SW480 (cell line): ENCODE data around the gene TYRO3.

Experiments used
- DNase-seq: peaks from one replicate; pipeline ENCODE4 v3.0.0-alpha.2; 2016; ENCODE audit warnings: low spot score

The TYRO3 gene

DNA sequence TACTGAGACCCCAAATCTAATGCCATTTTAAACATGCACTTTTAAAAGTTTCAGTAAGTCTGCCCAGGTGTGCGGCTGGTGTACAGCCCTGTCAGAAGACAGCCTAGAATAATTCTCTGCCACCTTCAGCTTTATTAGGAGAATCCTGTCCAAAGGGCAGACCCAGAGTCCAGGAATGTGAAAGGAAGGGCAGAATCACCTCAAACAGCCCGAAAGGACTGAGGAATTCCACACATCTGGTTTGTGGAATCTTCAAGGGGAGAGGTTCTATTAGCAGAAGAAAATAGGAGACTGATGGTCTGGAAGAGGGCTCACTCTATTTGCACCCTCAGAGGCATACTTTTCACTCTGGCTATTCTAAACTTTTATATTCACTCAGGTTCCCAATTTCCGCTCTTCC, 46.6 kb downstream of the TYRO3 start:
- no peak for DNase-seq

DNA sequence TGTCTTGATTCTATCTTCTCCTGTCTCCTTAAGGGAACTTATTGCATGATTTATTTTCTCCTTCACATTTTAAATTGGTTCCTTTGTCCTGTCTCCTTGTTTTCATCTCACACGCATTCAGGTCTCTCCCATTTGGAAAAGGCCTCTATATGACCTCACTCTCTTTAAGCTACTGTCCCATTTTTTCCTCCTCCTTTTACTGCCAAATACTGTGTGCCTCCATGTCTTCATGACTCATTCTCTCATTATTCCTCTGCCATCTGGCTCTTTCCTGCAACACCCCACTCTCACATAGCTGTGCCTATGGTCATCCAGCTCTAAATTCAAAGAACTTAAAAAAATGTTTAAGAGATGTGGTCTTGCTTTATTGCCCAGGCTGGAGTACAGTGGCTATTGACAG, 48.0 kb downstream of the TYRO3 start:
- peak; percentile 39 for DNase-seq

DNA sequence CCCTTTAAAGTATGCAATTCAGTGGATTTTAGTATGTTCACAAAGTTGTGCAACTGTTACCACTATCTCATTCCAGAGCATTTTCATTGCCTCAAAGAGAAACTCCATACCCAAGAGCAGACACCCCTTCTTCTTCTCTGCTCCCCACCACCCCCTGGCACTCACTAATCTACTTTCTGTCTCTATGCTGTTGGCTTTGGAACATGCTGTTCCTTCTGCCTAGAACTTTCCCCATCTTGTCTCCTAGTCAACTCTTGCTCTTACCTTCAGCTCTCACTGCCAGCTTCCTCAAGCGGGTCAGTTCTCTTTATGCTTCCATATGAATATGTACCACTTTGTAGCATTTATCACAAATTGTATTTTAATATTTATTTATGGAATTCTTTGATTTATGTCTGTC, 50.1 kb downstream of the TYRO3 start:
- no peak for DNase-seq

DNA sequence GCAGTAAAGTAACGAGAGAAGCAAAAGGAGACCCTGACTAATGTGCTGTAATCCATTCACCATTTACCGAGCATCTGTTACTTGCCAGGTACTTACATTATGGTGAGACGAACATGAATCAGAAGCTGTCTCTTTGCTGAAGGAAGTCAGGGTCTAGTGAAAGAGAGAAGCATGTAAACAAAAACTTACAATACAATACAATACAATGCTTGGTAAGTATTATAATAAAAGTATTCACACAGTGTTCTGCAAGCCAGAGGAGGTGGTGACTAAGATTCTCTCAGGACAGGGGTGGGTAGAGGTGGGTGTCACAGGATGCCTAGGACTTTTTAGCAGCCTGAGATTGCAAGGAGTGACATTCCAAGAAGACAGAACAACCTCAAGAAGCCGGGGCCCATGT, 51.0 kb downstream of the TYRO3 start:
- DNase-seq = no peak

DNA sequence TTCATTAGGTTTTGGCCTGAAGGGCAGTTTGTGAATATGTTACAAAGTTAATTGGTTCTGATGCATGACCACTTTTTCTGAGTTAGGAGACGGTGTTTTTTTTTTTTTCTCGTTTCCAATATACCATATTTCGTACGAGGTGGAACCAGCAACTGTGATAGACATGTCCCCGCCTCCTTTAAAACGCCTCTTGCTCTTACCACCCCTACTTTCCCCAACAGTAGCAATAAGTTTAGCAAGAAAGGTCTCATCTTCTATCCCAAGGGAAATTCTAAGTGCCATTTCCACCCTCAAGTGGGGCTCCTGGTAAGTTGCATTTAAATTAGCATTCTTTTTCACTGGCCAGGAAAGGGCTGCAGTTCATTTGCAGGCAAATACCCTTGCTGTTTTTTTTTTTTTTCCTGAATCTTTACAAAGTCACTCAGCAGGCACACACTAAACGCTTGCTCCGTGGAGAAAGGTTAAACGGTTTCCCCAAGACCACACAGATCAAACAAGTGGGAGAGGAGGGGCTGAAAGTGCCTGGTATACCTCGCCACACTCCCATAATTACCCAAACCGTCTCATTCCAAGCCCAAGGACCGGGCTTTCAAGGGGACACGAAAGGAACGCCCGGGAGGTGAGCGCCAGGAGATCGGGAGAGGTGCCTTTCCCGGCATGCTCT, 61.7 kb downstream of the TYRO3 start:
- DNase-seq = peak; percentile 33

DNA sequence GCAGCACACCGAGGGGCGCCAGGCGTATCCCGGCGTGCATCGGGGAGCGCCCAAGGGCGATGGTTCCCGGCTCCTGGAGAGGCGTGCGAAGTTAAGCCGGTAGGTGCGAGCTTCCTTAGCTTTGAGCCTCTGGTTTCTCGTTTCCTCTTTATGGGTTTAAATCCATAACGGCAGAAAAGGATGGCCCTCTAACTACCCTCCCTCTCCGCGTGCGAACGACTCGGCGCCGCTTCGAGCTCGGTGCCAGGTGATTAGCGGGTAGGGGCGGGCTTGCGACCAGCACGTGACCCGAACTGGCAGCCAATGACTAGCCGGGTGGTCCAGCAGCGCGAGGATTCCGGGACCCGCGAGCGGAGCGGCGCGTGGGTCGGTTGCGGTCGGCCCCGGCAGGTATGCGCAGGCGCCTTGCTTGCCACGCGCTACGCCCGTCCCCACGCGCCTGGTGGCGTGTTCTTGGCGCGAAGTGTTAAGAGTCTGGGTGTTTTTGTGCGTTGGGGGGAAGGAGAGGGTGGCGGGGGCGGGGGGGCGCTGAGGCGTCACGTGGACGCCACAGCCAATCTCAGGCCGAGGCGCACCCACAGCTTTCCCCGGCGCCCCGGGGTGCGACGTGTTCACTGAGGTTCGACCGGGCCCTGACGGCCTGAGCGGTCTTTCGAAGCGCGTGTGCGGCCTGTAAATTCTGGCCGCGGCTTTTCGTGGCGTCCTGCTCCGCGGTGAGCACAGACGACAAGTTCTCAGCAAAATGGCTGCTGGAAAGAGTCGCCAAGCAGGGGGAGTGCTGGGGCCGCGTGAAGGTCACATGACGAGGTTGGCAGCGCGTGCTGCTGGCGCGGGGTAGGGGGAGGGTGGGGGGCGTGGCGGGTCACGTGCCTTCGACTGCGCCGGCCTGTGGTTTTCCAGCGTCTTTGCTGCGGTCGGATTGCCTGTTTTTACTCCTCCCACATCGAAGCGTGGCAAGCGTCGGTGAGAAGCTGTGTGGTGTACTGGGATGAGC, 62.5 kb downstream of the TYRO3 start:
- DNase-seq = peak; percentile 93

DNA sequence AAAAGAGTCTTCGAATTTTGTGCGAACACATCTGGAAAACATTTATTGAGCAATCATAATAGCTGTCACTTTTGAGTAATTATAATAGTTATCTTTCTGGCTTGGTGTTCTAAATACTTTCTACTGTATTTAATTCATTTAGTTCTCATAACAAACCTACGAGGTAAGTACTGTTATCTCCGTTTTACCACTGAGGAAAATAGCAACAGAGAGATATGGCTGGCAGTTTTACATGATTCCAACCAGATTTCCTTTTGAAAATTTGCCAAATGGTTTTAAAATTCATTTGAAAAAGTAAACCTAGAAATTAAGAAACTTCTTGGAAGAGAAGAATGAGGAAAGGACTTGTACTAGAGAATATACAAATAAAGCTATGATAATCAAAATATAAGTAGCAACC, 63.9 kb downstream of the TYRO3 start:
- DNase-seq = no peak

DNA sequence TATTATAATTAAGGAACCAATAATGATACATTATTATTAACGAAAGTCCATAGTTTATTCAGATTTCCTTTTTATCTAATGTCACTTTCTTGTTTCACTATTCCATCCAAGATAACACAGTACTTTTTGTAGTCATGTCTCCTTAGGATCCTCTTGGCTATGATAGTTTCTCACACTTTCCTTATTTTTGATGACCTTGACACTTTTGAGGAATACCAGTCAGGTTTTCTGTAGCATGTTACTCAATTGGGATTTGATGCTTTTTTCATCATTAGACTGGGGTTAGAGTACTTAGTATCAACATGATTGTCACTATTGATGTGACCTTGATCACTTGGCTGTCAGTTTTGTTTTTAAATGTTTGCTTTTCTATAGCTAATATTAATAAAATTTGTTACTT, 68.2 kb downstream of the TYRO3 start:
- no peak for DNase-seq

DNA sequence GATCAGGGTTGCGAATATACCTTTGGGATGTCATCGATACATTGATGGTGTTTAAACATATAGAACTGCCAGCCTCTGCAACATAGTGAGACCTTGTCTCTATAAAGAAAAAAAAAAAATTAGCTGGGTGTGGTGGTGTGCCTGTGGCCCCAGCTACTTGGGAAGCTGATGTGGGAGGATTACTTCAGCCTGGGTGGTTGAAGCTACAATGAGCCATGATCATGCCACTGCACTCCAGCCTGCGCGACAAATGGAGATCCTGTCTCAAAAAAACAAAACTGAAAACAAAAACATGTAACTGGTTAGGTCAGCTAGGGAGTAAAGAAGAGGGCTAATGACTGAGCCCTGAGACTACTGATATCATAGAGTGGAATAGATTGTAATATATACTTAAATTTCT, 70.5 kb downstream of the TYRO3 start:
- DNase-seq = no peak

DNA sequence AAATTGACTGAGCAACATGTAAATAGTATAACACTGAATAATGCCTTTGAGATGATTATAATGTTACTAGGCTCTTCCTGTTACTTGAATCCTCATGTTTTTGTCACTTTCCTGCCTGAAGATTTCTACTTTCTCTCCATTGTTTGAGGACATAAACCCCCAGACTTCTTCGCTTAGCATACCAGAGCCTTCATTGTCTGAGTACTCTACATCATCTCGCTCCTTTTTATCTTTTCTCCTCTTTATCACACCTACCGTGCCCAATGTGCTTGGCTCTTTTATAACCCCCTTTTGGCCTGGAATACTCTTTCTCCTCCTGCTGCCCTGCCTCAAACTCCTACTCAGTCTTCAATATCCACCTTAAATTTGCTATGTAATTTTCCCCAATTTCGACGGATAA, 70.9 kb downstream of the TYRO3 start:
- no peak for DNase-seq

DNA sequence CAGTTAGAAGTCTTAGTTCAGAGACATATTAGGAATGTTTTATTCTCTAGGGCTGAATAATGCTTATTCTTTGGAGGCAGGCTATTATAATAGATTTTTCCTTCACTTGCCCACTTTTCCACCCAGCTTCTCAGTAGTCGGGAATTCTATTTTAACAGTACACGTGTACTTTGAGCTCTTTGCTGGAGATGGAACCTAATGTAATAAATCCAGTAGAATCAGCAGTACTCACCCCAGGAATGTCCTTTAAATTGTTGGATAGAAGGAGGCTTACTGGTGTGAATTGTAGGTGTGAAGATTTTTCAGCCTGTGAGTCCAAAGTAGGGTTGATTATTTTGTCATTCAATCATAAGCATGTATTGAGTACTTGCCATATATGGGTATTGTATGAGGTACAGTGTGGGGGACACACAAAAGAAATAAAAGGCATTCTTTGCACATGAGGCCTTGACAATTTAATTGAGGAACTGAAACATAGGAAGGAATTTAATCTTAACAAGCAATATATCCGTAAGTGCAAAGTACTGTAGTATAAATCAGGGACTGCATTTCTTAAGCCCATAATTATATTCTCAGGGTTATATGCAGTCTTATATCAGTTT, 71.7 kb downstream of the TYRO3 start:
- DNase-seq = no peak

DNA sequence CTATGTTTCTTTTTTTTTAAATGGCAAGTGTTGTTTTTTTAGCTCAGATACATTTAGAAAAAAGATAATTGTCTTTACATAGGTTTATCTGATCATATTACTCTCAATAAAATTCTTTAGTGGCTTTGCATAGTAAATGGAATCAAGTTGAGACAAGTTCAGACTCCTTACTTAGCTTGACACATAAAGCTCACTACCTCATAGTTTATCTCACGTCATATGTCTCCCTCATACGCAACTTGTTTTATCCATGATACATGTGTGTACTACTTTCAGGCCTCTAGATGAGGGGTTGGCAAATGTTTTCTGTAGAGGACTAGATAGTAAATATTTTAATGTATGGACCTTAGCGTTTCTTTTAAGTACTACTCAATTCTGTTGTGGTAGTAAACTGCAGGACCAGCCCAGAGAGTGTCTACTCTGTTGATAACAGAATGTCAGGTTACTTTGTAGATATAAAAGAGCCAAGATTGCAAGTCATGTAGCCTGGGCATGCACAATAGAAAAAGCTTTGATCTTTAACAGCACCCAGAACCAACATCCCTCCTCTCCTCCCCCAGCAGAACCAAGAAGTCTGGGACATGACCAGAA, 73.0 kb downstream of the TYRO3 start:
- no peak for DNase-seq
